ENCODE data around the gene CTIF.
"Not testable (repeated sequence)": the region's sequence is repeated elsewhere in the genome, so short reads cannot be mapped to it uniquely, and the experiment has no call there.

CTIF gene

GRCh38 chr18:48645427-48646002, 106.7 kb downstream of the CTIF start:
- DNase-seq, result peak; percentile 17

GRCh38 chr18:48646976-48647375, 108.1 kb downstream of the CTIF start:
- DNase-seq, result peak; percentile 41

- DNase-seq, result peak; percentile 6
Observed at GRCh38 chr18:48649231-48649630, 110.4 kb downstream of the CTIF start.

DNA sequence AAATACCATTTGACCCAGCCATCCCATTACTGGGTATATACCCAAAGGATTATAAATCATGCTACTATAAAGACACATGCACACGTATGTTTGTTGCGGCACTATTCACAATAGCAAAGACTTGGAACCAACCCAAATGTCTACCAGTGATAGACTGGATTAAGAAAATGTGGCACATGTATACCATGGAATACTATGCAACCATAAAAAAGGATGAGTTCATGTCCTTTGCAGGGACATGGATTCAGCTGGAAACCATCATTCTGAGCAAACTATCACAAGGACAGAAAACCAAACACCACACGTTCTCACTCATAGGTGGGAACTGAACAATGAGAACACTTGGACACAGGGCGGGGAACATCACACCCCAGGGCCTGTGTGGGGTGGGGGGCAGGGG, 115.8 kb downstream of the CTIF start:
- DNase-seq, result not testable (repeated sequence)

DNA sequence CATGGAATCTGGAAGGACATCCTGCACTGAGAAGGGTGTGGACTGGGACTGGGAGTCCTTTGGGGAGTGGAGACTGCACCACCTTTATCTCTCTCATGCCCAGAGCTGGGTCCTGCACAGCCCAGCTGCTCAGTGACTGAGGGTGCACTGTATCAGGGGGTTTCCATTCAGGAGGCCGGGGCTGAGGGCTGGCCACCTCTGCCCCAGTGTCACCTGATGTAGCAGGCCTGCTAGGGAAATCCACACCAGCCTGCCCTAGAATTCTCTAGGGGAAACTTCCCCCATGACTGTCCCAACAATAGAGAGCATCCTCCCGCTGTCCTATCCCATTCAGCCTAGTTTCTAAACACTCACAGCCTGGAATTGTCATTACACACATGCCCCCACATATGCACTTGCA, 116.7 kb downstream of the CTIF start:
- peak; percentile 6 for DNase-seq

DNA sequence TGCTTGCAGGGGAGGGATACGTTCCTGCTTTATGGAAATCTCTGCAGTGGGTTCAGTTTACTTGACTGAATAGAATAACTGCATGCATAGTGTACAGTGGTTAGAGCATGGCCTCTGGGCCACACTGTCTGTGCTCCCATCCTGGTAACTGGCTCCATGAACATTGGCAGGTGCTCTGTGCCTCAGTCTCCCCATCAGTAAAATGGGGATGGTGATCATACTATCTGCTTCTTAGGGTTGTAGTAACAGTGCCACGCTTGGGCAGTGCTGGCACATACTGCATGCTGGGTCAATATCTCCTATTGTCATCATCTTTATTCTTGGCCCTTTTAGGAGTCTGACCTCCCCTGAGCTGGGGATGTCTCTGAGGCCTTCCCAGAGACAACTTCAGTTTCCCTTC, 117.3 kb downstream of the CTIF start:
- peak; percentile 9 for DNase-seq

DNA sequence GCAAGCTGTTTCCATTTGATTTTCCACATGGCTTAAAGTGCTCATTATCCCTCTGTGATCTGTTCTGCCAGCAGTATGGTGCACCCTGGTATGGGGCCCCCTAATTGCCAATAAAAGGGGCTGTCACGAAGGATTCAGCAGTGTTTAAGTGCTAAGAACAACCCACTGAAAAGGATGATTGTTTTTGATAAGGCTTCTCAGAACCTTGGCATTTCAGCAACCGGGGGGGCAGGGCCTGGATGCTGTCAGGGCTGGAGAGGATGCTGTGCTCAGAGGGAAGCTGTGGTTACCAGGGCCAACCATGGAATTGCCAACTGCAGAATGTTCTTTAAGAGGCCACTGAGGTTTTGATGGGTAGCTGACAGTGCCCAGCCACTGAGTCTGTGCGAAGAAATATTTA, 117.8 kb downstream of the CTIF start:
- peak; percentile 14 for DNase-seq

DNA sequence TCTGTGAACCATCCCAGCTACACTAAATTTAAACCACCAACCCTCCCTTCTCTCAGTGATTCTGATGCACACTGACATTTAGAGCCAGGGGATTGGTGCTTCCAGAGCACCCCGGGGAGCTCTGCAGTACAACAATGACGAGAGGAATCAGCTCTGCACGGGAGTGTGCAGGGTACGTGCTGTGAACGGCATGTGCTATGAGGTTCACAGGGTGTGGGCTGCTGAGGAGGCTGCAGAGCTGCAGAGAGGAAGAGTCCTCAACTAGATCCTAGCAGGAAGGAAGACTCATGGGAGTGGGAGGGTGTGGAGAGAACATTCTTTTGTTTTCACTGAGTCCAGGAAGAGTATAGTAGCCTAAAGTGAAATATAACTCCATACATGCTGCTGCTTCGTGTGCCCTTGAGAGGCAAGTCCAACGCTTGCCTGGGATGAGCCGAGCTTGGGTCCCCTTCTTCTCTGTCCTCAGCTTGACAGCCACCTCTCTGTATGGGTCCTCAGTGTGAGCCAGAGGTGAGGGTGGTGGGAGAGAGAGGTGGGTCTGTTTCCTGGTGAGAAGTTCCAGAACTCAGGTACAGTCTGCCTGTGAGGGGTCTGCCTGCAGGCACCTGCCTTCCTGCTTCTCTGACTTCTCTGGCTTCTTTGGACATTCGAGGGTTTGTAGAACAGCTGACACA, 118.8 kb downstream of the CTIF start:
- peak; percentile 43 for DNase-seq

DNA sequence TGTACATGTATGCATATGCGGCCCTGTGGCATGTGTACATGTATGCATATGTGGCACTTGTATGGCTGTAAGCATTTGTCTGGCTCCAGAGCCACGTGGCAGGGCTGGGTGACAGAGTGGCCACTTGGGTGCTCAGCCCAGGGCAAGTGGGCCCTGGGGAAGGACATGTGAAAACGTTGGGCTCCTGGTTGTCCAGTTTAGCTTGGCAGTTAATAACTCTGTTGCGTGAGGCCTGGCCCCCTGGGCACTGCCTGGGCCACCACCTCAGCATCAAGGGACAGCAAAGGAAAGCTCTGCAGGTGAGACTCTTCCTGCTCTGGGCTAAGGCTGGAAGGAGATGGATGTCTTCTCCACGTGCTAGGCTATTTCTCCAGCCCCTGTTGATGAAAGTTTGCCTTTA, 119.9 kb downstream of the CTIF start:
- DNase-seq, result no peak

- DNase-seq, result no peak
Observed at GRCh38 chr18:48659188-48660009, 120.6 kb downstream of the CTIF start.

GRCh38 chr18:48660346-48661228, 121.8 kb downstream of the CTIF start:
- DNase-seq, result peak; percentile 11

DNA sequence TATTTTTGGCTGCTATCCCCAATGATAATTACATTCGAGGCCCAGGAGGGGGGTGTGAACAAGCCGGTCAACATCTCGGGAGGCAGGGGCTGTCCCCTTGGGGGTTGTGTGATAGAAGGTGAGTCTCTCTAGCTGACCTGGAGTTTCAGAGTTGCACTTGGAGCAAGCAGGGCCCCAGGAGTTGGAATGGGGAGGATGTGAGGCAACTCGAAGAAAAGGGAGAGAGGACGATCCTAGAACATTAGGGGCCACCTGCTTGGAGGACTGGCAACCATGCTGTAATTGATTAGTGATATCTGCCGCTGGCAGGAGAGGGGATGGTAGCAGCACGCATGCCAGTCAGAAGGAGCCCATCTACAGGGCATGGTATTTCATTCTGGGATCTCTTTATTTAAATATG, 122.6 kb downstream of the CTIF start:
- DNase-seq, result peak; percentile 9

DNA sequence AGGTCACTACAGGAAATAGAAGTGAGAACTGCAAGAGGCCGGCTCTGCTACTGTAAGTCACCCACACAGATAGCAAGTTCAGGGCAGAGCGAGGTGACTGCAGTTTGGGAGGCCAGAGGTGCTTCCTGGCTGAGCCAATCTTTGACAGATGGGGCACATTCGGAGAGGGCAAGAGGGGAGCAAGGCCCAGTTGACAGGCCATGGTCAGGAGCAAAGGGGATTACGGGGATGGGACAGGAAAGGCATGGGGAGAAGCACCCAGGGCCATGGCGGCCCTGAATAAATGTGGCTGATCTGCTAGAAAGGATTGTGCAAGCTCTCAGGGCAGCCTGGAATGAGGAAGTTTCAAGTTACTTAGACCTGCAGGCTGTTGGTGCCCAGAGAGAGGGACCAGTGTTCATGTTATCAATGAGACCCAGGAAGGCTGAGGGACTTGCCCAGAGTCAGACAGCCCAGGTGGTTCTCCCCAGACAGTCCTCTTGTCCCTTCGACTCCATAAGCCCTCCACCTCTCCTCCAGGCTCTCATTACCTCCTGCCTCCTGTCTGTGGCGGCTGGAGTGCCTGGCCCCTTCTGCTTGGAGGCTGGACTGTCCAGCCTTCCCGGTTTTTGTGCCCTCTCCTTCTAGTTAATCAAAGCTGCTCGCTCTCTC, 123.3 kb downstream of the CTIF start:
- DNase-seq, result peak; percentile 25

- DNase-seq, result peak; percentile 12
Observed at GRCh38 chr18:48663096-48663930, 124.5 kb downstream of the CTIF start.

GRCh38 chr18:48663931-48664847, 125.4 kb downstream of the CTIF start:
- peak; percentile 73 for DNase-seq

DNA sequence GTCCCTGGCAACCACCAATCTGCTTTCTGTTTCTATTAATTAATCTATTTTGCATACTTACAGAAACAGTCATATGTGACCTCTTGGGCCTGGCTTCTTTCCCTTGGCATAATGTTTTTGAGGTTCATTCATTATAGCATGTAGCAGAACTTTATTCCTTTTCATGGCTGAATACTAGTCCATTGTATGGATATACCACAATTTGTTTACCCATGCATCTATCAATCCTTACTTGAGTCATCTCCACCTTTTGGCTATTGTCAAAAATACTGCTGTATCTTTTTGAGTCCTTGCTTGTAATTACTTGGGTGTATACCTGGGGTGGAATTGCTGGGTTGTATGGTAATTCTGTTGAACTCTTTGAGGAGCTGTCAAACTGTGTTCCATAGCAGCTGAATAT, 126.8 kb downstream of the CTIF start:
- DNase-seq, result no peak

DNA sequence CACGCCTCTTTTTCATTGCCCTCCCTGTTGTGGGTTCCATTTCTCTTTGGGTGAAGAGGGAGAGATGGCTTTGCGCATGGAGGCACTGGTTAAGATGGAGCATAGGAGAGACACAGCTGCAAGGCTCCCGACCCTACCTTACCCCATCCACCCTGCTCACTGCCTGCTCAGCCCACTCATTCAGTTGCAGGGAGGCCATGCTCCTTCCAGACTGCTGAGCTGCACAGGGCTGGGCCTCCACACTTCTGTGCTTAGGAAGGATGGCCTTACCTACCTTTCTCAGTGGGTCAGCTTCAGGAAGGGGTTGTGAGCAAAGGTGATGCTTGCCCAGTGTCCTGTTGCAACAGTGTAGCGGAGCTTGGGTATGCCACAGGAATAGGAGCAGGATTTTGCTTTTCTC, 127.8 kb downstream of the CTIF start:
- DNase-seq, result peak; percentile 11

GRCh38 chr18:48667276-48668254, 128.7 kb downstream of the CTIF start:
- DNase-seq, result peak; percentile 16
